Endodermal cell (in vitro differentiated cells): ENCODE measurements around the gene HDAC4. TPM values are rescaled to one million over a fixed set of nuclear protein-coding genes. Genes with fewer than 3 reads are reported as not detected.

Experiments
- DNase-seq: peaks from one replicate; pipeline ENCODE4 v3.0.0-alpha.2; 2017
- H3K27ac ChIP-seq: 2 replicates; pipeline ENCODE4 v1.5.1; 2013; ENCODE audit warnings: mild to moderate bottlenecking, low read depth, low read length, moderate library complexity
- H3K27me3 ChIP-seq: 2 replicates; pipeline ENCODE4 v1.6.1; 2013; ENCODE audit warnings: mild to moderate bottlenecking, low read length, moderate library complexity; ENCODE audit not compliant: insufficient read depth, control insufficient read depth, poor library complexity, severe bottlenecking
- H3K36me3 ChIP-seq: 2 replicates; pipeline ENCODE4 v1.7.0; 2013; ENCODE audit warnings: mild to moderate bottlenecking, low read length, moderate library complexity; ENCODE audit not compliant: control insufficient read depth, insufficient read depth
- H3K4me1 ChIP-seq: one replicate; pipeline ENCODE4 v1.7.0; 2013; ENCODE audit warnings: low read length; ENCODE audit not compliant: control insufficient read depth, insufficient read depth
- H3K4me3 ChIP-seq: 2 replicates; pipeline ENCODE4 v1.5.1; 2013; ENCODE audit warnings: mild to moderate bottlenecking, low read length, moderate library complexity
- H3K9ac ChIP-seq: 2 replicates; pipeline ENCODE4 v1.6.1; 2013; ENCODE audit warnings: mild to moderate bottlenecking, low read length, moderate library complexity; ENCODE audit not compliant: poor library complexity, severe bottlenecking; ENCODE audit errors: extremely low read depth
- H3K9me3 ChIP-seq: 2 replicates; pipeline ENCODE4 v1.6.1; 2013; ENCODE audit warnings: mild to moderate bottlenecking, low read length, moderate library complexity; ENCODE audit not compliant: control insufficient read depth
- H3K27ac Mint-ChIP-seq: 2 replicates; pipeline ENCODE4 v1.8.0; 2020; ENCODE audit warnings: mixed read lengths
- H3K27me3 Mint-ChIP-seq: 2 replicates; pipeline ENCODE4 v1.8.0; 2021; ENCODE audit warnings: mild to moderate bottlenecking, mixed read lengths; ENCODE audit not compliant: insufficient read depth
- H3K36me3 Mint-ChIP-seq: 2 replicates; pipeline ENCODE4 v1.8.0; 2020; ENCODE audit warnings: low read depth, mixed read lengths
- H3K4me1 Mint-ChIP-seq: 2 replicates; pipeline ENCODE4 v1.8.0; 2020; ENCODE audit warnings: mixed read lengths
- H3K4me3 Mint-ChIP-seq: 2 replicates; pipeline ENCODE4 v1.8.0; 2020; ENCODE audit warnings: mild to moderate bottlenecking, moderate library complexity, mixed read lengths
- H3K9me3 Mint-ChIP-seq: 2 replicates; pipeline ENCODE4 v1.8.0; 2020; ENCODE audit warnings: mild to moderate bottlenecking, mixed read lengths
- CTCF ChIP-seq: fragments of 200-600 bp; sonication (generic); conservative IDR thresholded peaks from 2 replicates; pipeline ENCODE4 v1.5.0; 2021; ENCODE audit warnings: antibody characterized with exemption, mild to moderate bottlenecking
- WGBS, 2 experiments: methylation state at CpG; one replicate each; pipeline versions ENCODE4 v1.1.5 to v1.1.7; 2013; ENCODE audit warnings: missing lambda C conversion rate in 2 of 2, mixed read lengths in 1 of 2; ENCODE audit not compliant: insufficient coverage in 1 of 2, insufficient read length in 1 of 2; 5-methylcytosine and 5-hydroxymethylcytosine counted together
- total RNA-seq, 2 donors: library from RNA; stranded (reverse); fragmentation: NEBNext Ultra II Directional in 1 of 2; extraction: Animal tissue kit (Norgen Biotek cat#: 25700) in 1 of 2; gene quantifications; 2 replicates in 1 of 2; 3 replicates in 1 of 2; pipeline ENCODE4 v1.2.1, GENCODE V29; 2021

HDAC4 gene
- total RNA-seq, 2 donors from 2014 or later = 45.7 to 51.2 TPM

GRCh38 chr2:239198221-239198620 lies 202.6 kb downstream of the HDAC4 start:
- H3K27me3 ChIP-seq = no peaks in the 10 kb centered on the region
- H3K4me1 ChIP-seq = no peaks in the 10 kb centered on the region
- H3K9ac ChIP-seq = no peak overlapping the region
- no peak for DNase-seq
- no peak overlapping the region for H3K27ac ChIP-seq
- no peak for TF ChIP-seq CTCF
- no peaks in the 10 kb centered on the region for H3K9me3 ChIP-seq
- no peak overlapping the region for H3K27ac Mint-ChIP-seq
- peaks cover 7% of the 10 kb centered on the region for H3K4me1 Mint-ChIP-seq
- H3K36me3 Mint-ChIP-seq = peaks cover 7% of the 10 kb centered on the region
- no peak overlapping the region for H3K4me3 ChIP-seq
- no peaks in the 10 kb centered on the region for H3K36me3 ChIP-seq
- H3K27me3 Mint-ChIP-seq = no peaks in the 10 kb centered on the region
- 90 to 95% methylated on average over 7 to 8 of the region's 8 CpGs for WGBS, 2 experiments
- no peaks in the 10 kb centered on the region for H3K9me3 Mint-ChIP-seq
- H3K4me3 Mint-ChIP-seq = no peak overlapping the region

GRCh38 chr2:239197146-239197545 lies 203.7 kb downstream of the HDAC4 start:
- WGBS, 2 experiments = 95 to 96% methylated on average over 19 of the region's 19 CpGs
- no peaks in the 10 kb centered on the region for H3K27me3 ChIP-seq
- no peaks in the 10 kb centered on the region for H3K9me3 Mint-ChIP-seq
- no peaks in the 10 kb centered on the region for H3K27me3 Mint-ChIP-seq
- no peak overlapping the region for H3K27ac Mint-ChIP-seq
- H3K4me1 ChIP-seq = no peaks in the 10 kb centered on the region
- TF ChIP-seq CTCF = no peak
- DNase-seq = no peak
- H3K27ac ChIP-seq = no peak overlapping the region
- H3K4me3 Mint-ChIP-seq = no peak overlapping the region
- peaks cover 7% of the 10 kb centered on the region for H3K36me3 Mint-ChIP-seq
- no peaks in the 10 kb centered on the region for H3K9me3 ChIP-seq
- H3K9ac ChIP-seq = no peak overlapping the region
- peaks cover 5% of the 10 kb centered on the region for H3K4me1 Mint-ChIP-seq
- H3K36me3 ChIP-seq = no peaks in the 10 kb centered on the region
- no peak overlapping the region for H3K4me3 ChIP-seq

- Histone ChIP-seq H3K4me3 (no peak overlapping the region), H3K36me3 (no peaks in the 10 kb centered on the region), H3K27ac (peak overlapping the region; percentile 92), H3K27me3 (no peaks in the 10 kb centered on the region), H3K9me3 (no peaks in the 10 kb centered on the region), H3K9ac (no peak overlapping the region), H3K4me1 (no peaks in the 10 kb centered on the region)
- Mint-ChIP-seq H3K36me3 (peaks cover 7% of the 10 kb centered on the region), H3K4me1 (peaks cover 2% of the 10 kb centered on the region), H3K27me3 (no peaks in the 10 kb centered on the region), H3K9me3 (no peaks in the 10 kb centered on the region), H3K27ac (no peak overlapping the region), H3K4me3 (no peak overlapping the region)
- peak; percentile 29 for DNase-seq
- TF ChIP-seq CTCF = no peak
- 94 to 100% methylated on average over 6 to 17 of the region's 17 CpGs for WGBS, 2 experiments
These were observed 204.3 kb downstream of the HDAC4 start for GRCh38 chr2:239196474-239197021.
